Measurements from ENCODE around the gene SORCS1.

Gene SORCS1

DNA sequence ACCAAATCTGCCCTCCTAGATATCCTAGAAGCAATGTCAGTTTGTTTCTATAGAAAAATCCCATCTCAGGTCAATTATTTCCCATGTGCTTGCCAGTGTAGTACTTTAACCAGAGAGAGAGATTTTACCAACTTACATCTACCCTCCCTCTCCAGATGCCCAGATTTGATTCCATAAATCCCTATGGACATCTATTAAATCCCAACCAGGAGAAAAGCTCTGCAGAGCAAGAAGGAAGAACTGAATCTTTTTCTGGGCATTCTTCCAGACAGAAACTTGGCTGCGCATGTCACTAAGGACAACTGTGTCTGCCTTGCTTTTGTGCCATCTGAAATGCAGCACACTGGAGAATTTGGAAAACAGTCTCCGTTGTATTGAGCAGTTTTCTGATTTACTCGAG, 597.6 kb downstream of the SORCS1 start:
- no peak for DNase-seq

GRCh38 chr10:106565546-106565945, 599.0 kb downstream of the SORCS1 start:
- no peak for DNase-seq

GRCh38 chr10:106563384-106563783, 601.1 kb downstream of the SORCS1 start:
- no peak for DNase-seq

- DNase-seq = no peak
These were observed 603.4 kb downstream of the SORCS1 start for GRCh38 chr10:106560925-106561640.

GRCh38 chr10:106559442-106559841, 605.1 kb downstream of the SORCS1 start:
- no peak for DNase-seq

DNA sequence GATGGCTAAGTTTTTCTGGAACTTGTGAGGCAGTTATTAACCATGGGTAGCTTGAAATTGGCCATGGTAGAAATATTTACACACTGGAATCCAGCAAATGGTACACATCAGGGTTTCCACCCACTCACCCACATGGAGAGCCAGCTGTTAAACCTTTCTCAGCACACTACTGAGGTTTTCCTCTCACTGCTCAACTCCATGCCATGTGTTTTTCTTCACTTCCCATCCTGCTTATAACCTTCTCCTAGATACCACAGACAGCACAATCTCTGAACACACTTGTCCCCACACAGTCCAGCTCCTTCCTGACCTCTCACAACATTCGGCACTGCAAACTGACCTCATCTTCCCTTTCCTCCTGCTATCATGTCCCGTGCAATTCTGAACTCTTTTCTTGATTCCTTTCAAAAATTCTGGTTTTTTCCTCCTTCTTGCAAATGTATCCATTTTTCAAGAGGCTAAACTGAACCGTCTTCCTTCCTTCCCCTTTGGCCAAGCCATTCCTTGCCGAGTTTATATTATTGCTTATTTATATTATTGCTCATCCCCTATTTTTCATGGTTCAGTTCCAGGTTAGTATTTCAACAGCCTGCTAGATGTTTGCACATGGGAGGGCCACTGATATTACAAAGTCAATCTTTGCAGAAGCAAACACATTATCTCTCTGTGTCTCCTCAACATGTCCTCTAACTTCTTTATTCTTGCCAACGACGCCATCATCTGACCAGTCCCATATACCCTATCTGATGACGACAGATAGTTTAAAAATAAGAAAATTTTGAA, 606.4 kb downstream of the SORCS1 start:
- DNase-seq = no peak

DNA sequence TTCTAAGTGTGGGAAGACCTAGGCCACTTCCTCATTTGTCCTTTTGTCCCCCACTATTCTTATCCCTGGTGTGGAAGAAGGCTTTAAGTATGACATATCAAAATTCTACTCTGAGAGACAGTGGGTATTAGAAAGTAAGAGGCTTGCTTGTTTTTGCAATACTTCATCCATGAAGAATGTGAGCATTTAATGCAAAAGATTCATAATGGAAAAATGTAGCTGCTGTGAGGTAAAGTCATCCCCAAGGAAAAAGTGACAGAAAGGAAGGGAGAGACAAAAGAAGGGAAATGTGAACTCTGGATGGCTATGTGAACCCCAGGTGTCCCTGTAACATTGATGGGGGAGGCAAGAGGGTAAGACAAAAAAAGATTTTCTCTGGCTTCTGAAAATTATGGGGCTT, 607.5 kb downstream of the SORCS1 start:
- no peak for DNase-seq

- no peak for DNase-seq
These were observed 608.9 kb downstream of the SORCS1 start for GRCh38 chr10:106555599-106555998.

DNA sequence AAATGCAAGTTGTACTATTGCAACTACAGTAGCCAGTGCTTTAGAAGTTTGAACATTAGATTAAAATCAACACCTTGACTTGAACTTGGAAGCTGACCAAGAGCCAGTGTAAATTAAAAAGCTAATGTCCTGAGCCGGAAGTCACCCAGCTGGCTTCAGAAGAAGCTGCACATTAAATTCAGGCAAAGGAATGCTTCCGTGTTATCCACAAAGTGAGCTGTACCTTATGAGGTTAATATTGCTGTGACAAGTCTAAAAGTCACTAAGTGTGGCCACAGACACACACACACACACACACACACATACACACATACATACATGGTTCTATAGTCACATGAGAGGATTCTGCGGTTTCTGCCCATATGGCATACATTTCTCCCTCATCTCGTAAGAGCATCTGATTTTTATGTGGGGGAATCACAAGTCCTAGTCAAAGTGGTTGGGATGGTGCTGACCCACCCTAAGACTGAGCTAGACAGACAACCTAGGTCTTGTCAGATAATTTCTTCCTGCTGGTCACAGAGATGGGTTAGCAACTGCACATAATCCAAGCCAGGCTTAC, 612.9 kb downstream of the SORCS1 start:
- DNase-seq = no peak

- DNase-seq = no peak
These were observed 615.7 kb downstream of the SORCS1 start for GRCh38 chr10:106548832-106549231.

DNA sequence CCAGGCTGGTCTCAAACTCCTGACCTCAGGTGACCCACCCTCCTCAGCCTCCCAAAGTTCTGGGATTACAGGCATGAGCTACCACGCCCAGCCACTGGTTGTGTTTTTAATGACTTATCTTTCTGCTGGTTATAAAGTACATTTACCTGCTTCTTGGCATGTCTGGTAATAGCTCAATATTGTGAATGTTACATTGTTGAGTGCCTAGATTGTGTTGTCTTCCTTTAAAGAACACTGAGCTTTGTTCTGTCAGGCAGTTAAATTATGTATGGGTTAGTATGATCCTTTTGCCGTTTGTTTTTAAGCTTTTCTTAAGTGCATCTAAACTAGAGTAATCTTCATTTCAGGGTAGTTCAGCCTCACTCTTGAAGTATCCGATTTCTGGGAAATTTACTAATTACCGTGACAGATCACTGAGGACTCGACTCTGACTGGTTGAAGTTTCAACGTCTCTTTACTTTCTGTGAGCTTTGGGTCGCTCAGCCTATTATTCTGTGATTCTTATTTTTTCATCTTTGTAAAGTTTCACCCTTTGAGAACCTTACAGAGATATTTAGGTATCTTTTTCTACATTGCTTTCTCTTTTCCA, 617.4 kb downstream of the SORCS1 start:
- no peak for DNase-seq

GRCh38 chr10:106542461-106542860, 622.0 kb downstream of the SORCS1 start:
- DNase-seq = no peak

DNA sequence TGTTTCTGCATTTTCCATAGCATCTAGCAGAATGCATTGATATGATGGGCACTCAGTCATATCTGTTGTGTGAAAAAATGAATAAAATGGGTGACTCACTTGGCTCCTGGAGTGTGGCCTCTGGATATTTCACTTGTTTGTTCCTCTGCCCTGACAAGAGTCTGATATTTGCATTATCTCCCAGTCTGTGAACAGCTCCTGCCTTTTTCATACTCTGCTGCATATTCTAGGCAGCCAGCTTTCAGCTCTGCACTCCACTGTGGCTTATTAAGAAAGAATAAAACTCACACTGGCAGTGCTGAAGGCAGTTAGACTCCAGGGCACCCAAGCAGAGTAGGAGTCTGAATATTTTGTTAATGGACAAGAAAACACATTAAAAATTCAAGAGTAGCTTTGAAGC, 623.9 kb downstream of the SORCS1 start:
- no peak for DNase-seq

GRCh38 chr10:106537866-106538265, 626.6 kb downstream of the SORCS1 start:
- DNase-seq = no peak

DNA sequence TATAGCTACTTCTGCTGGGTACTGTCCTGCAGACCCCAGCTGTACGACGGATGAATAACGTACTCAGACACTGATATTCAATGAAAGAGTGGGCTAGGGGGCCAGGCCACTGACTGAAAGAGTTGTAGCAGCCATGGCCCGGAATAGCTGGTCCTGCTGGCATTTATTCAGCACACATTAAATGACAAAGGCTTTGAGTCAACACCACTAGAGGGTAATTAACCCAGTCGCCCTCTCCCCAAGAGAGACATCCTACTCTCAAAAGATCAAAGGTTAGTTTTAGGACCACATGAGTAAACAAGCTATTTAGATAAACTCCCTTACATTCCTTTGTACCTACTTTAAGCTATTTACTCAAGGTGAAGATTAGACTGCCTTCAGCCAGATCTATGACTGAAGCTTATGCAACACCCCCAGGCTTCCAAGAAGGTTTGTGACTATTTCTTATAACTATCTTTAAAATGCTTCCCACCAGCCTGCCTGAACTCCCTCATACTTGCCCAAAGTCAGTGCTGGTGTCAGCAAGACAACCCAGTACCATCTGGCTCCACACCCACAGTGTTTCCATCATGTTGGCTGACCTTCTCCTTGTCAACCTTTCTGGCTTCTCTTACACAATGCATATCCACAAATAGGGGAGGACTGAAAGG, 629.1 kb downstream of the SORCS1 start:
- no peak for DNase-seq

GRCh38 chr10:106534441-106534840, 630.1 kb downstream of the SORCS1 start:
- no peak for DNase-seq

DNA sequence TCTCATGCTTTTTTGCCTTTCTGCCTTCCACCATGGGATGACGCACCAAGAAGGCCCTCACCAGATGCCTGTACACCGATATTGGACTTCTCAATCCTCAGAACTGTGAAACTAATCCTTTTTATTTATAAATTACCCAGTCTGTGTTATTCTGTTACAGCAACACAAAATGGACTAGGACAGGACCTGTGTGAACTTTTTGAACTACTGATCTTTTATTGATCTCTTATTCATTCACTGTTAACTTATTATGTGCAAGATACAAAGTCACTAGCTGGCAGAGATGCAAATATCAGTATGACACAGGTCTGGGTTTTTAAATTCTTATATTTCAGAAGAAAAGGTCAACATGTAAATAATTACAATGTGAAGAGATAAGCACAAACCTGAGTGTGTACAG, 635.8 kb downstream of the SORCS1 start:
- no peak for DNase-seq

DNA sequence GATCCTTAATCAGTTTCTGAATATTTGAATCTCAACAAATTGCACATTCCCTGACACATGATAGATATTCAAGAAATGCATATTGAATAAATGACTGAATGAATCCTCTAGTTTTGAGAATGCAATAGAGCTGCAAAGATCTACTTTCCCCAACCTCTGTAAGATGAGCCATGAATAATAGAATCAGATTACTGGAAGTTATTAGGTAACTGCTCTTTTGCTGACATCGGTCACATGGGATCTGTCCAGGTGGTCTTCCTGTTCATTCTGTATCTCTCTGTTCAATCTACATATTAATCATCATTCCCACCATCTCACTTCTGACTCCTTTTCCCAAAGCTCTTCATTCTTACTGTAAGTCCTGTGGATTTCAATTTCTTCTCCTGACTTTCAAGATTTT, 638.7 kb downstream of the SORCS1 start:
- no peak for DNase-seq

All from NCI-H1417 treated with DMSO at 0.1 percent for 48 hours (cell line).